Prostate gland (tissue), 2 donors: ENCODE data around the gene DEFB121.

ENCODE experiments used
- POLR2A ChIP-seq: fragments of 450-650 bp; IDR thresholded peaks from one replicate; pipeline ENCODE4 v1.6.1; 2016; ENCODE audit warnings: antibody characterized with exemption, mild to moderate bottlenecking
- POLR2AphosphoS5 ChIP-seq: sonication (generic); formaldehyde crosslinking; IDR thresholded peaks from one replicate; pipeline ENCODE4 v1.6.1; 2017; ENCODE audit warnings: antibody characterized with exemption
- TF ChIP-seq, protein P1 (sequence below), 4 experiments: fragments of 200-600 bp in 2 of 4; fragments of 450-650 bp in 2 of 4; sonication (generic) in 2 of 4; IDR thresholded peaks; 1 replicate in 3 of 4; 2 replicates in 1 of 4; pipeline ENCODE4 v1.5.1; 2016 to 2019; ENCODE audit warnings: antibody characterized with exemption in 4 of 4, mild to moderate bottlenecking in 2 of 4, moderate library complexity in 2 of 4

- TF ChIP-seq, protein P1, sequence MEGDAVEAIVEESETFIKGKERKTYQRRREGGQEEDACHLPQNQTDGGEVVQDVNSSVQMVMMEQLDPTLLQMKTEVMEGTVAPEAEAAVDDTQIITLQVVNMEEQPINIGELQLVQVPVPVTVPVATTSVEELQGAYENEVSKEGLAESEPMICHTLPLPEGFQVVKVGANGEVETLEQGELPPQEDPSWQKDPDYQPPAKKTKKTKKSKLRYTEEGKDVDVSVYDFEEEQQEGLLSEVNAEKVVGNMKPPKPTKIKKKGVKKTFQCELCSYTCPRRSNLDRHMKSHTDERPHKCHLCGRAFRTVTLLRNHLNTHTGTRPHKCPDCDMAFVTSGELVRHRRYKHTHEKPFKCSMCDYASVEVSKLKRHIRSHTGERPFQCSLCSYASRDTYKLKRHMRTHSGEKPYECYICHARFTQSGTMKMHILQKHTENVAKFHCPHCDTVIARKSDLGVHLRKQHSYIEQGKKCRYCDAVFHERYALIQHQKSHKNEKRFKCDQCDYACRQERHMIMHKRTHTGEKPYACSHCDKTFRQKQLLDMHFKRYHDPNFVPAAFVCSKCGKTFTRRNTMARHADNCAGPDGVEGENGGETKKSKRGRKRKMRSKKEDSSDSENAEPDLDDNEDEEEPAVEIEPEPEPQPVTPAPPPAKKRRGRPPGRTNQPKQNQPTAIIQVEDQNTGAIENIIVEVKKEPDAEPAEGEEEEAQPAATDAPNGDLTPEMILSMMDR (IDR thresholded peaks at IDR 0.05): no peak
- no peak for TF ChIP-seq POLR2A
- no peak for TF ChIP-seq POLR2AphosphoS5
These were observed 9.6 kb upstream of the DEFB121 start for GRCh38 chr20:31415653-31416052.
